GM18507 (cell line): ENCODE measurements around the gene AHNAK.
"Not testable (repeated sequence)": the region's sequence is repeated elsewhere in the genome, so short reads cannot be mapped to it uniquely, and the experiment has no call there.

Experiments
- DNase-seq: peaks from one replicate; pipeline ENCODE4 v3.0.0; 2011; ENCODE audit warnings: low read depth; ENCODE audit not compliant: insufficient read length; ENCODE audit errors: extremely low spot score
- FAIRE-seq: peaks from 2 replicates; lab custom pipeline; 2011; peaks lifted over from hg19 to GRCh38; lab: Jason Lieb, UNC

The AHNAK gene

DNA sequence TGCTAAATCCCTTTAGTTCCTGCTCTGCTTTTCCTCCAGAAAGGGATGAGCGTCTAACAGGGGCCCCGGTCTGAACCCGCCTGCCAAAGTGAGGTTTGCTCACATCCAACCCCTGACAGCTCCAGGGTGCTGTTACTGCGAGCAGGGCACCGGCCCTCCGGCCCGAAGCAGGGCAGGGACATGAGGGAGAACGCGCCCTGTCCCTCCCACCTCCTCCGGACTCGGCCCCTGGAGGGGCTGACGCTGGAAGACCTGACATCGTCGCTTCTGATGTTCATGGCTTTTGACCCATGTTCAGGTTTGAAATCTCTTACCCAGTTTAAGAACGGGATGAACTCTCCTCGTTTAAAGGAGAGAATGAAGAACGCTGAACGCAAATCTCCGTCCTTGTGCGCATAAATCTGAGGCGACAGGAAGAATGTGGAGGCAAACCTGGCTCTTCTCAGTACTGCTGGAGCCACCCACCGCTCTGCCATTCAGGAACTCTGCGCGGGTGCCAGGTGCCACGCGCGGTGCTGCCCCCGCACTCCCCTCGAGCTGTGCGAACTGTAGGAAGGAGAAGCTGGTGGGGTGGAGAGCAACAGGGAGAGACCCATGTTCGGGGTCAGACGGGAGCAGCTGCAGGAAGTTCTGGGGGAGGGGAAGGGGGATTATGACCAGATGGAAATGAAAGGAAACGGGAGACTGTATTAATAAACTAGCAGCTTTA is 27.9 kb upstream of the AHNAK start:
- DNase-seq (no peak), FAIRE-seq (no peak)

DNA sequence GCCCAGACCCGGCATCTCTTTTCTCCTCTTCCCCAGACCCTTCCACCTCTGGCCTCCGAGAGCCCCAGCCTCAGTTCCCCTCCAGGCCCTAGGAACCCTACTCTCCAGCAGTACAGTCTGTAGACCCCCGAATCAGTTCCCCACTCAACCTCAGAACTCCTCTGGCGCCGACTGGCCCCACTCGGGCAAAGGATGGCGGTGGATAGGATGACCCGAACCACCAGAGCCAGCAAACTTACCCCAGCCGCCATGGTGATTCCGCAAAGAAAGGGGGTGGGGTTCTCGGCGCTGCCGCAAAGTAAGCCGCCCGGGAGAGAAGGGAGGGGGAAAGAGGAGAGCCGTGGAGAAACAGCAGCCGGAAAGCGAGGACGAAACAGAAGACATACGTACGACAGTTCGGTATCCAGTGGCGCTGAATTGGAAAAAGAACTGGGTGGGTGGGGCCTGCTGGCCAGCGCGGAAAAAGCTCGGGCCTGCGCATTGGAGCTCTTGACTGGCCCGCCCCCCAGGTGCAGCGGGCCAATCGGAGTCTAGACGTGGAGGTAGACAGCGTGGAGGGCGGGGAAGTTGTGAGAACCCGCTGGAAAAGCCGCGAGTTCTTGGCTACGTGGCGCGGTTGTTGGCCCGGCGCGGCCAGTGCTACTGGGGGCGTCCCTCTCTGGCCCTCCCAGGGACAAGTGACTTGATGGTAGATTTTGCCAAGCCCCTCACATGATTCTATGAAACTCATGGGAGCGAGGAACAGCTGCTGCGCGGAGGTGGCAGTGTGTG is 27.2 kb upstream of the AHNAK start, which contains the start of gene EEF1G:
Gene EEF1G (minus strand): TSS at position 300 of the 771 bp plus-strand sequence. CDS start 49 bp downstream, at position 251.
- FAIRE-seq, result peak; percentile 97
- peak; percentile 98 for DNase-seq

DNA sequence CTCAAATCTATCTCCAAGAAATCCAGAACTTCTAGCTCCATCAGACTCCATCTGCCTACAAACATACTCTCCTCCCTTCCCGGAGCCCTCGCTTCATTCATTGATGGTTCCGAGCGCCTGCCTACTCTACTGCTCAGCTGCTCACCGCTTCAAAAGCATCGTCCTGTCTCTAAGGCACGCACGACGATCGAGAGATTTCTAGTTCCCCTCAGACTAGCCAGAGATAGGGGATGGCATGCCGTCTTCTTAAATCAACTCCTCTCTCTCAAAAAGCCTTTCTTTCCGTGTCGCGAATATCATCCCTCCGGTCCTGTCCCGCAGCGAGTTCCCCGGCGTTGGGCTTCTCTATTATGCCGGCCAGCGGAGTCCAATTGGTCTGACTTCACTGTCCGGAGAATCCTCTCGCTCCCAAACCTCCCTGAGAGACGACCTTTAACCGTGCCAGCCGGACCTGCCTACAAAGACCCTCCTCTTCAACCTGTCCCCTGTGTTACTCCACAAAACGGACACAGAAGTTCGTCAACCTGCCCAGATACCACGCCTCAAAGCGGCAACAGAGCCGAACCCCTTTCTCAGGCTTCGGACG is 26.5 kb upstream of the AHNAK start:
- no peak for FAIRE-seq
- no peak for DNase-seq

DNA sequence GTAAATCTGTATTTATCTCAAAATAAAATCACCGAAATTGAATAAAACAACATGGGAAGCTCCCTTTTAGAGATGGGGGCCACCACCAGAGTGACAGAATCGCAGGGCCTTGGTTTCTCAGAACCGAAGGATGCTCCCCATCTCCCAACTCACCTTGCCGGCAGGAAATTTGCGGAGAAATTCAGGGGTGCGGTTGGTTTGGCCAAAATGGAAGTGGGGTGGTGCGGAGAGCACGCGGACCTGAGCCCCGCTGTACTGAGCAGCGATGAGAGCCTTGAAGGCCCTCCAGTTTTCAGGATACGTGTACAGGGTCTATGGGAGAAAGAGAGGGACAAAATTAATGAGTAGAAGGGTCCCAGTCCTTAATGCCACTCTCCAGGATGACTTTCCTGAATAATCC is 25.8 kb upstream of the AHNAK start:
- DNase-seq (no peak), FAIRE-seq (no peak)

DNA sequence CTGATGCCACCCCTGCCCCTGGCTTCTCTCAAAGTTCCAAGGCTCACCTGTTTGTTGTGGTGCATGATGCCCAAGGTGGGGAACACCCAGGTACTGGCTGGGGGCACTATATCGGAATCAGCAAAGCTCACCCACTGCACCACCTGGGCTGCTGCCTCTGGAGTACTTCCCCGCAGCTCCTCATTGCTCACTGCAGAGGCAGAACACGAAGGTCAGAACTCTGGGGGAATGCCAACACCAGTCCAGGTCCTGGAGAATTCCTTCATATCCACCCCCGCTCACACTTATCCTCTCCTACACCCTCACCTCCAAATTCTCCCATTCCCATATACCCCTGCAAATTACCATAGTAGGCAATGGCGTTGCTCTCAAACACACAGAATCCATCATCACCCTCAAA is 24.9 kb upstream of the AHNAK start:
- DNase-seq, FAIRE-seq: not testable (repeated sequence)

DNA sequence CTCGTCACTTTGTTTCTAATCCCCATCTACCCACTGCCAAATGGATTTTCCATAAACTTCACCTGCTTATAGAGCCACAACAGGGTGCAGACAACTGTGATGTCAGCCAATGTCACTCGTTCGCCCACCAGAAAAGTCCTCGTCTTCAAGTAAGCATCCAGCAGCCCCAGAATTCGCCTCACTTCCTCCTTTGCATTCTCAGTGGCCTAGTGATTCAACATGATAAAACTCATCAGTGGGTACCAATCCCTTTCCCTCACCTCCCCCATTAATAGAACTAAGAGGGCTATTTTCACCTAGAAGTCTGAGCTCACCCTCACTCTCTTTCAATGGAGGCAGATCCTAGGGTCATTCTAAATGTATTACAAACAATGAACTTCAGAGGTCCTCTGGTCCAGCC is 24.3 kb upstream of the AHNAK start:
- DNase-seq, result not testable (repeated sequence)
- FAIRE-seq, result peak; percentile 41

DNA sequence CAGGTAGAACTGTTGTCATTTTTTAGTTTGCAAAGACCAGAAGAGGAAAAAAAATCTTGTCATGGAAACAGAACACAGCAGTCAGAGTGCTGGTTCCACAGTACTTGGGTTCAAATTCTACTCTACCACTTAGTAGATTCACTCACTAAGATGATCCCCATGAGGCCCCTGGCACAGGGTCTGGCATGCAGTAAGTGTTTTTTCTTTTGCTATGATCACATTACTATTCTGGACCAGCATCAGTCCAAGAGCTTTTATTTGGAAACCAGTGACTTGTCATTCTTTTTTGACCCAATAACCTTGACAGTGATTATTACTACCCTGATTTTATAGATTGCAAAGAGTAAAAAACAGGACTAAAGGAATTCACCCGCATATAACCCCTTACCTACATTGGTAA is 23.0 kb upstream of the AHNAK start:
- FAIRE-seq, result no peak

DNA sequence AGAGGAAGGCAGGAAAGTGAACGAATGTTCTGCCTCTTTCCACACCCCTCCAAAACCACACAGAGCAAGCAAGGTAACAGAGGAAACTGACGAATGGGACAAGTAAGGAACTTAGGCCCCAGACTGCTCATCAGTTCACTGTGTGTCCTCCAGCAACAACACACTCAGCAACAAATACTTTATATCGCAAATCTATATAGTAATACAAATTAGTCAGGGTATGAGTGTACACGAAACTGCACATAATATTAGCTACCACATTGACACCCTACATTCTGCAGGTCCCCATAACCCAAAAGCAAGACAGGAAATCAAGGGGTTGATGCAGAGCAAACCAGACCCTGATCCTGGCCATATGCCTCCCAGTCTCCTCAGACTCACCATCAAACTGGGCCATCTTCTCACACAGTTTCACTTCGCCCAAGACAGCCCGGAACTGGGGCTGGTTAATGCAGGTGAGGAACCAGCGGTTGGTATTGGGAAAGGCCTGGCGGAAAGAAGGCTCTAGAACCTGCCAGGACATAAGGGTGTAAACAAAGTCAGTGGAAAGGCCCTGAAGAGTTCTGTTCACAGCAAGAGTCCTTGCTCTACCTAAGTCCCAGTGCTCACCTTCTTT is 20.5 kb upstream of the AHNAK start:
- no peak for FAIRE-seq
- DNase-seq, result no peak

More for the DNA sequence above, 23.0 kb upstream of the AHNAK start:
- no peak for DNase-seq

DNA sequence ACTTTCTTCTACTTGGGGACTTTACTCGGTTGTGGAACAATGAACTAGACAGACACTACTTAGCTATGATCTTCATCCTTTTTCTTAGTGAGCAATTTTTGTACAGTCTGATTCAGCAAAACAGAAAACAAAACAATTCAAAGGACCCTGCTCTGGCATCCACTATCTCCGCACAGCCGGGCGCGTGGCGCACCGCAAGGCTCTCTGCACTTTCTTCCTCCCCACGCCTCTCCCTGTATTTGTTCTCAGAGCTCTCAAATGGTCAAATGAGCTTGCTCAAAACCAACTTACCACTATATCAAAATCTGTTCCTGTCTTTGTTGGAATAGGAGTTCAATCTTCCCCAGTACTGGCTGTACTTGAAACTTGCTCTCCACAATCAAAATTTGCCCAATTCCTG is 19.6 kb upstream of the AHNAK start:
- FAIRE-seq (no peak), DNase-seq (no peak)

DNA sequence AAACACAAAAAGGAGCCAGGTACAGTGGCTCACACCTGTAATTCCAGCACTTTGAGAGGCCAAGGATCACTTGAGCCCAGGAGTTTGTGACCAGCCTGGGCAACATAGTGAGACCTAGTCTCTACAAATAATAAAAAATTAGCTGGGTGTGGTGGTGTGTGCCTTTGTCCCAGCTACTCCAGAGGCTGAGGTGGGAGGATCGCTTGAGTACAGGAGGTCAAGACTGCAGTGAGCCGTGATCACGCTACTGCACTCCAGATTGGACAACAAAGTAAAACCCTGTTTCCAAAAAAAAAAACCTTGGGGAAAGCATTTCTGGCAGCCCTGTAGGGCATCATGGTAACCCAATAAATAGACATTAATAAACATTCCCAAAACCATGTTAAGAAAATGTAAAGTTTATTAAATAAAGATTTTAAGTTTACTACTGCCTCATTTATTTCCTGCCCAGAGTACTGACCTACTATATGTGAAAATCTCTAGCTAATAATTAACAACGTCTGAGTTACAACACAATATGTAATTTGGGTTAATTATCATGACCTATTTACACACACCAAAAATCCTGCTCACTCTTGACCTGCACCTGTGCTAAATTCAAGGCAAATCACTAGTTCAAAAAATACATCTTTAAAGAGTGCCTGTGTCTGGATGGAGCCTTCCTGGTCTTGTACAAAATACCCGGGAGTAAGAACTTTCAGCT is 18.6 kb upstream of the AHNAK start:
- FAIRE-seq (no peak), DNase-seq (no peak)

DNA sequence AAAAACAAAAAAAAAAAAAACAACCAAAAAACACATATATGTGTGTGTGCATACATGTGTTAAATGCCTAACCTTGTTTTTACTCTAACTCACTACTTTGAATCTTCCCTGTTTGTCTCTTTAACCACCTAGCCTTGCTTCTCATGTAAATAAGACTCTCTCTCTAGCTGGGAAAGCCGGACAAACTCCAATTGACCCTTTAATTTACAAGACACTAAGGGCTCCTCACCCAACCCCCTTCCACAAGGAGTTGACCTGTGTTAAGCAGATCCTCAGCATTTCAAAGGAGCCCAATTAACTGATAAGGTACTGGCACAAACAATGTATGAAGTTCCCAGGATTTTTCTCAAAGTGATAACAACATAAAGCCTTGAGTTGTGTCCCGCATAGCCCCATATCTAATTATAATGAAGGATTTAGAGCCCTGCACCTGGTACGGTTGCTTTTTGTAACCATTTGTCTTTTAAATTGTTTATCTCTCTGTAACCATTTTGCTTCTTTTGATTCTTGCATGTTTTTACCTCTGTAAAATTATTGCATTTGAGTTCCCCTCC is 15.1 kb upstream of the AHNAK start:
- FAIRE-seq, DNase-seq: not testable (repeated sequence)

DNA sequence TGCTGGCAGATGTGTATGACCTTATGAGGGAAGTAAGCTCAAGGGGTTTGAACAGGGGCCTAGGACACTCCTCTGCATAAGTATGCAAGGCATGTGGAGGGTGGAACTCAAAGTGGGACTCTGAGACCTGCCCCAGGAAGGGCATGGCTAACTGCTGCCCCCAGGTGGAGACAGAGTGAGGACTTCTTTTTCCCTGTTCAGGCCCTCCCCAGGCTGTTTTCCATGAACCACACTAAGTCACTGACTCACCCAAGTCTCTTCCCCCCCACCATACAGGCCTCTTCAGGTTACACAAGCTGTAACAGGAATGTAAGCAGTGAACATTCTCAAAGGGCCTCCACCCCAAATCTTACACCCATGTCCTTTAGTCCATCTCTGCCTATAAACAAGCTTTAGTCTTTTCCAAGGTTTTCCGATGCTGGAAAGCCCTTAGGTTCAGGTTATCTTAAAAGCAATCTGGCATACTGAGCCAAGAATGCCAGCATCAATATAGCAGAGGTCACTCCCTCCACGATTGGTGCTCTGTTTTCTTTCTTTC is 14.0 kb upstream of the AHNAK start:
- DNase-seq (no peak), FAIRE-seq (no peak)

DNA sequence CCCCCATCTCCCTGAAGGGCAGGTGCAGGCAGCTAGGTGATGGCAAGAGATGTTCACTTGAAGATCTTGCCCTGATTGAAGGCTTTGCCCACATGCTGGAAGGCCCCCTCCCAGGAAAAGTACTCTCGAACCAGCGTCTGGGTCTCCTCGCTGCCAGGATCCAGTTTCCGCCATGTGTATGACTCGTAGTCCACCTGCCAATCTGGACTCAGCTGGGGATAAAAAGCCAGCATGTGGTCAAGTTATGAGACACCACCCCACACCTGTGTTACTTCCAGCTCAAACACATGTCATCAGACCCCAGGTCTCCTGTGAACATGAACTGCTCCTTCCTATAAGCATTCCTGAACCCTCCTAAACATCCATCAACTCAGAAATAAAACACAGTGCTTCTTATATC is 13.0 kb upstream of the AHNAK start:
- not testable (repeated sequence) for DNase-seq, FAIRE-seq

DNA sequence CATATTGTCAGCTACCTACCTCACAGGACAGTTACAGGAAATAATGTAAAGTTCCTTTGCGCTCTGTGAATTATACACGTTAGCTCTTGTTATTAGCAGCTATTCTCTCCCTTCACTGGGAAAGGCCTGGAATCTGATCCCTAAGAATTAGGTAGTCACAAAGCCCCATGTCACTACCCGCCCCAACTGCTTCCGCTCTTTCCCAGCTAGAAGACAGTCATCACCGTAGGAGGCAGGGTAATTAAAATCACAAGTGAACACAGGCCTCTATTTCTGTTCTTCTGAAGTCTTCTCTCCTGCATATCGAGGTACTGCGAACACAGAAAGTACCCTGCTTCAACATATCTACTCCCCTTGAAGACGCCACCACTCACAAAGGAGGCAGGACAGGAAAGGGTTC is 12.6 kb upstream of the AHNAK start:
- FAIRE-seq (no peak), DNase-seq (no peak)

DNA sequence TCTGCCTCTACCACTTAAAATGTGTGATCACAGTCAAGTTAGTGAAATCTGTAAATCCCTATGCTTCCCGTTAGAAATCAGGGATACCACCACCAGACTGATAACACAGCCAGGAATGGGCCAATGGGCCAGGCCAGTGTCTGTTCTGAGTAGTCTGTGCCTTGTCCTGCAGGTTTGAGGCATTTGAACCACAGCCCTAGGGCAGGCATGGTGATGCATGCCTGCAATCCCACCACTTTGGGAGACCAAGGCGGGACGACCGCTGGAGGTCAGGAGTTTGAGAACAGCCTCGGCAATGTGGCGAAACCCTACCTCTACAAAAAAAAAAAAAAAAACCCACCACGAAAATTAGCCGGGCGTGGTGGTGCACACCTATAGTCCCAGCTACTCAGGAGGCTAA is 12.1 kb upstream of the AHNAK start:
- no peak for FAIRE-seq
- DNase-seq, result no peak

DNA sequence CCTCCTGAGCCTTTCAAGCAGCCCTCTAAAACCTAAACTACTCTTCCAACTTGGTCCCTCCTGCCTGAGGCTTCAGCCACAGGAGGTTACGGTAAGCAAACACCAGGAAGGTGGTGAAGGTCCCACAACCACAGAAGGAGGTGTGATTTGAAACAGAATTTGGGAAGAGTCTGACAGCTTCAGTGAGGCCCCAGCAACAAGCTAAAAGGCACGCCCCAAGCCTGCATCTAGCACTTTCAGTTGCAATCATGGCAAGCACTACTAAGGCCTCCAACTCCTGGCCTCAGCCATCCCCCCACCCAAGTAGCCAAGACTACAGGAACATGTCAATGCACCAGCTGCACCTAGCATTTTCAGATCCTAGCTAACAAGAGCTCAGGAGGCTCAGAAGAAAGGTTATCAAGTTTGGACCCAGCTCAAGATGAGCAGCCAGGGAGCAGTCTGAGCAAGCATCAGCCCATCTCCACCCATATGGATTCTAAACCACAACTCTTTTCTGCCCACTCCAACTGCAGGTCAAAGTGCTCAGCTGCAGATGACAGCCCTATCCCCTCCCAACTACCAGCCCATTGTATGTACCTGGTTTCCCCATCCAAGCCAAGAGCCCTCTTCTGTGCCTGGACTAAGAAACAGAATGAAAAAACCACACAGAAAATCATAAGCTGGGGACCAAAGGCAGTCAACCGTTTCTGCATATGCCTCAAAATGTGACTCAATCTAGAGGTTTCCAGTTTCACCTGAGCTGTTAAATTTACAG is 10.4 kb upstream of the AHNAK start:
- no peak for DNase-seq
- FAIRE-seq, result peak; percentile 76

DNA sequence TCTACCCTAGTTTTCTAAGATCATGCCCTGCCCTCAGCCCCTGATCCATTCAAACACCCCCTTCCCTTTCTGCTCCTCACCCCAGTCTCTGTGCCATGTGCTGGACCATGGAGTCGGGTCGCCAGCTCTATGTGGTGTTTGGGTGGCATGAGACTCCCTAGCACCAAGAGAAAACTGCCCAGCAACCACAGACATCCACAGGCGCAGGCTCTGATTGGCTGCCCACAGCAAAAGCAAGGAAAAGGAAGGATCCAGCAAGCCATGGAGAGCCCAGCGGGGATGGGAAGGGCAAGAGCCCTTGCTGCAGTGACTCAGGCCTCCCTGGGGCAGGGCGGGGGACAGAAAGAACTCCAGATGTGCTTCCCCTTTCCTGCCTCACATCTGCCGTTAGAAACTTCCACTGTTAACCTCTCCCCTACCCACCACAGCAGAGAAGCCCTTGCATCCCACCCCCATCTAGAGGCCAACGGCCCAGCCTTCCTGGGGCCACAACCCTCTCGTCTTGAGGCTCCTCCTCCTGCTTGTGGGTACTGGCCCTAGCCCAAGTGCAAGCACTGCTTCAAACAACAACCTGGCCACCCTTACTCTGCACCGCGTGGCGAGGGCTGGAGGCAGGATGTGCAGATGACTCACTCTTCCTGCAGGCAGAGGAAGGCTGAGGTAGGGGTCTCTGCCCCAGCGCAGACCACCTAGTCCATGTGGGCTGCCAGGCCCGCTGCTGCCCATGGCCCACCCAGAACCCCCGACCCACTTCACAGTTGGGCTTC is 9.7 kb upstream of the AHNAK start:
- FAIRE-seq (peak; percentile 83), DNase-seq (no peak)
